Lower leg skin (tissue), 3 donors: ENCODE data around the gene TP53RK.

Experiments used
- POLR2A ChIP-seq, 2 donors: fragments of 450-650 bp; IDR thresholded peaks; one replicate each; pipeline ENCODE4 v1.6.1; 2016 to 2017; ENCODE audit warnings: antibody characterized with exemption in 2 of 2, mild to moderate bottlenecking in 1 of 2, moderate library complexity in 1 of 2
- TF ChIP-seq, protein P1 (sequence below), 3 donors: fragments of 450-650 bp; IDR thresholded peaks; one replicate each; pipeline ENCODE4 v1.5.1; 2016; ENCODE audit warnings: antibody characterized with exemption in 3 of 3, mild to moderate bottlenecking in 3 of 3, moderate library complexity in 2 of 3

DNA sequence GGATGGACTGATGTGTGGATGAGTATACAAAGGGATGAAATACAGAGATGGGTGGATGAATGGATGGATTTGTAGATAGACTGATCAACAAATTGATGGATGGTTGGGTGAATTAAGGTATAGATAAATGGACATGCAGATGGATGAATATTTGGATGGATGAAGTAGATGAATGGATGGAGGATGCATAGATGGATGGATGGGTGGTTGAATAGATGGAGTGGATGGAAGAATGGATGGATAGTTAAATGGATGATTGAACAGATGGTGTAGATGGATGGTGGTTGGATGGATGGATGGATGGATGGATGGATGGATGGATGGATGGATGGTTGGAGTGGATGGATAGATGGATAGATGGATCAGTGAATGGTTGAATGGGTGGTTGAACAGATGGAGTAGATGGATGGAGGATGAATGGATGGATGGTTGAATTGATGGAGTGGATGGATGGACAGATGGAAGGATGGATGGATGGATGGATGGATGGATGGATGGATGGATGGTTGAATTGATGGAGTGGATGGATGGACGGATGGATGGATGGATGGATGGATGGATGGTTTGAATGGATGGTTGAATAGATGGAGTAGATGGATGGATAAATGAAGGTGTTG lies 35.2 kb upstream of the TP53RK start:
- no peak for TF ChIP-seq POLR2A (IDR thresholded peaks at IDR 0.05)
- TF ChIP-seq, protein P1, sequence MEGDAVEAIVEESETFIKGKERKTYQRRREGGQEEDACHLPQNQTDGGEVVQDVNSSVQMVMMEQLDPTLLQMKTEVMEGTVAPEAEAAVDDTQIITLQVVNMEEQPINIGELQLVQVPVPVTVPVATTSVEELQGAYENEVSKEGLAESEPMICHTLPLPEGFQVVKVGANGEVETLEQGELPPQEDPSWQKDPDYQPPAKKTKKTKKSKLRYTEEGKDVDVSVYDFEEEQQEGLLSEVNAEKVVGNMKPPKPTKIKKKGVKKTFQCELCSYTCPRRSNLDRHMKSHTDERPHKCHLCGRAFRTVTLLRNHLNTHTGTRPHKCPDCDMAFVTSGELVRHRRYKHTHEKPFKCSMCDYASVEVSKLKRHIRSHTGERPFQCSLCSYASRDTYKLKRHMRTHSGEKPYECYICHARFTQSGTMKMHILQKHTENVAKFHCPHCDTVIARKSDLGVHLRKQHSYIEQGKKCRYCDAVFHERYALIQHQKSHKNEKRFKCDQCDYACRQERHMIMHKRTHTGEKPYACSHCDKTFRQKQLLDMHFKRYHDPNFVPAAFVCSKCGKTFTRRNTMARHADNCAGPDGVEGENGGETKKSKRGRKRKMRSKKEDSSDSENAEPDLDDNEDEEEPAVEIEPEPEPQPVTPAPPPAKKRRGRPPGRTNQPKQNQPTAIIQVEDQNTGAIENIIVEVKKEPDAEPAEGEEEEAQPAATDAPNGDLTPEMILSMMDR (IDR thresholded peaks at IDR 0.05), result peak in 1 of 3 donors; percentile 48
